ENCODE measurements around the gene RPS6KB2.
A peak's percentile ranks its signal among the peaks of the same experiment; 100 is the strongest.

The RPS6KB2 gene

GRCh38 chr11:67428052-67429001 lies at the start of gene RPS6KB2:
TSS of gene RPS6KB2 (plus strand) at chr11:67428494. CDS start at chr11:67428546, 52 bp downstream.
- DNase-seq (ENCODE audit: low spot score): peak; percentile 98

GRCh38 chr11:67378544-67378943 lies 49.8 kb upstream of the RPS6KB2 start:
- no peak for DNase-seq (ENCODE audit: low spot score)

- DNase-seq (ENCODE audit: low spot score): no peak
Measured at GRCh38 chr11:67379061-67380058, 48.9 kb upstream of the RPS6KB2 start.

GRCh38 chr11:67381244-67381972 lies 46.9 kb upstream of the RPS6KB2 start:
- no peak for DNase-seq (ENCODE audit: low spot score)

- peak; percentile 82 for DNase-seq (ENCODE audit: low spot score)
Measured at GRCh38 chr11:67382276-67383136, 45.8 kb upstream of the RPS6KB2 start.

GRCh38 chr11:67384851-67385366 lies 43.4 kb upstream of the RPS6KB2 start:
- DNase-seq (ENCODE audit: low spot score): no peak

GRCh38 chr11:67387069-67387468 lies 41.2 kb upstream of the RPS6KB2 start:
- DNase-seq (ENCODE audit: low spot score): no peak

- DNase-seq (ENCODE audit: low spot score): no peak
Measured at GRCh38 chr11:67387518-67387917, 40.8 kb upstream of the RPS6KB2 start.

- peak; percentile 61 for DNase-seq (ENCODE audit: low spot score)
Measured at GRCh38 chr11:67389477-67389876, 38.8 kb upstream of the RPS6KB2 start.

- DNase-seq (ENCODE audit: low spot score): no peak
Measured at GRCh38 chr11:67390947-67391303, 37.4 kb upstream of the RPS6KB2 start.

GRCh38 chr11:67391304-67392182 lies 36.8 kb upstream of the RPS6KB2 start, which contains the start of gene RAD9A:
TSS of gene RAD9A (plus strand) at chr11:67391986. CDS start at chr11:67392045, 59 bp downstream.
- peak; percentile 94 for DNase-seq (ENCODE audit: low spot score)

GRCh38 chr11:67392183-67392715 lies 36.0 kb upstream of the RPS6KB2 start:
- DNase-seq (ENCODE audit: low spot score): no peak

- DNase-seq (ENCODE audit: low spot score): no peak
Measured at GRCh38 chr11:67393437-67393836, 34.9 kb upstream of the RPS6KB2 start.

GRCh38 chr11:67393990-67394389 lies 34.3 kb upstream of the RPS6KB2 start:
- no peak for DNase-seq (ENCODE audit: low spot score)

GRCh38 chr11:67395555-67396258 lies 32.6 kb upstream of the RPS6KB2 start:
- DNase-seq (ENCODE audit: low spot score): no peak

- DNase-seq (ENCODE audit: low spot score): no peak
Measured at GRCh38 chr11:67396259-67396581, 32.1 kb upstream of the RPS6KB2 start.

GRCh38 chr11:67396587-67397389 lies 31.5 kb upstream of the RPS6KB2 start:
- no peak for DNase-seq (ENCODE audit: low spot score)

GRCh38 chr11:67397536-67397935 lies 30.8 kb upstream of the RPS6KB2 start:
- DNase-seq (ENCODE audit: low spot score): no peak
